Activated CD4-positive, alpha-beta T cell treated with anti-CD3 and anti-CD28 coated beads, Interleukin-2, amount 50 U/mL, for 1 hour (primary cell): Measurements from ENCODE around the gene PRKCQ.
A peak's percentile ranks its signal among the peaks of the same experiment; 100 is the strongest.

Experiments used
- DNase-seq: peaks from one replicate; pipeline ENCODE4 v3.0.0-alpha.2; 2020

Gene PRKCQ

GRCh38 chr10:6516281-6516928, 63.7 kb downstream of the PRKCQ start:
- DNase-seq, result no peak

GRCh38 chr10:6514844-6515780, 65.0 kb downstream of the PRKCQ start:
- no peak for DNase-seq

GRCh38 chr10:6514180-6514579, 65.9 kb downstream of the PRKCQ start:
- DNase-seq, result no peak

GRCh38 chr10:6513476-6513875, 66.6 kb downstream of the PRKCQ start:
- no peak for DNase-seq

- no peak for DNase-seq
Measured at GRCh38 chr10:6512182-6512581, 67.9 kb downstream of the PRKCQ start.

GRCh38 chr10:6511347-6511746, 68.7 kb downstream of the PRKCQ start:
- no peak for DNase-seq

GRCh38 chr10:6507311-6507710, 72.8 kb downstream of the PRKCQ start:
- no peak for DNase-seq

GRCh38 chr10:6505300-6505699, 74.8 kb downstream of the PRKCQ start:
- no peak for DNase-seq

- DNase-seq, result no peak
Measured at GRCh38 chr10:6504296-6504695, 75.8 kb downstream of the PRKCQ start.

GRCh38 chr10:6503171-6503570, 76.9 kb downstream of the PRKCQ start:
- no peak for DNase-seq

- no peak for DNase-seq
Measured at GRCh38 chr10:6501931-6502330, 78.1 kb downstream of the PRKCQ start.

- no peak for DNase-seq
Measured at GRCh38 chr10:6499974-6500373, 80.1 kb downstream of the PRKCQ start.

- DNase-seq, result no peak
Measured at GRCh38 chr10:6498771-6499170, 81.3 kb downstream of the PRKCQ start.

GRCh38 chr10:6497620-6498019, 82.5 kb downstream of the PRKCQ start:
- DNase-seq, result no peak

- DNase-seq, result peak; percentile 54
Measured at GRCh38 chr10:6494936-6495592, 85.0 kb downstream of the PRKCQ start.

GRCh38 chr10:6494442-6494819, 85.6 kb downstream of the PRKCQ start:
- DNase-seq, result no peak

GRCh38 chr10:6493521-6494441, 86.3 kb downstream of the PRKCQ start:
- DNase-seq, result no peak

GRCh38 chr10:6492896-6493295, 87.2 kb downstream of the PRKCQ start:
- DNase-seq, result no peak

GRCh38 chr10:6491841-6492609, 88.1 kb downstream of the PRKCQ start:
- DNase-seq, result no peak

- no peak for DNase-seq
Measured at GRCh38 chr10:6490614-6491013, 89.5 kb downstream of the PRKCQ start.

GRCh38 chr10:6487920-6488319, 92.2 kb downstream of the PRKCQ start:
- no peak for DNase-seq

GRCh38 chr10:6486309-6486708, 93.8 kb downstream of the PRKCQ start:
- DNase-seq, result no peak
